HFFc6 (cell line): Measurements from ENCODE around the gene PPP1R11. TPM values are rescaled to one million over a fixed set of nuclear protein-coding genes. Genes with fewer than 3 reads are reported as not detected.
A peak's percentile ranks its signal among the peaks of the same experiment; 100 is the strongest.

Experiments used
- DNase-seq: peaks from one replicate; pipeline ENCODE4 v3.0.0-alpha.2; 2018
- H3K27ac Mint-ChIP-seq: 2 replicates; pipeline ENCODE4 v1.8.0; 2020; ENCODE audit warnings: mild to moderate bottlenecking, mixed read lengths
- H3K27me3 Mint-ChIP-seq: 2 replicates; pipeline ENCODE4 v1.8.0; 2021; ENCODE audit warnings: mild to moderate bottlenecking, moderate library complexity, mixed read lengths; ENCODE audit not compliant: insufficient read depth
- H3K36me3 Mint-ChIP-seq: 2 replicates; pipeline ENCODE4 v1.8.0; 2021; ENCODE audit warnings: low read depth, mixed read lengths
- H3K4me1 Mint-ChIP-seq: 2 replicates; pipeline ENCODE4 v1.8.0; 2020; ENCODE audit warnings: low read depth, mixed read lengths
- H3K4me3 Mint-ChIP-seq: 2 replicates; pipeline ENCODE4 v1.8.0; 2020; ENCODE audit warnings: mild to moderate bottlenecking, moderate library complexity, mixed read lengths
- H3K9me3 Mint-ChIP-seq: 2 replicates; pipeline ENCODE4 v1.8.0; 2020; ENCODE audit warnings: mild to moderate bottlenecking, mixed read lengths
- CTCF ChIP-seq: fragments of 200-600 bp; sonication (generic); IDR thresholded peaks from 2 replicates; pipeline ENCODE4 v1.5.0; 2021; ENCODE audit warnings: antibody characterized with exemption, mild to moderate bottlenecking
- total RNA-seq, 6 experiments: library from RNA; stranded (reverse); fragmentation: NEBNext Ultra II Directional; extraction: Animal tissue kit (Norgen Biotek cat#: 25700); gene quantifications; 2 replicates in 1 of 6; 3 replicates in 5 of 6; pipeline ENCODE4 v1.2.3, GENCODE V29; 2021

PPP1R11 gene
- total RNA-seq, 6 experiments from 2014 or later, result 47.1 to 61.7 (median 53.2) TPM

GRCh38 chr6:30071858-30072257 lies 4.9 kb downstream of the PPP1R11 start:
- no peak for TF ChIP-seq CTCF
- no peaks in the 10 kb centered on the region for H3K9me3 Mint-ChIP-seq
- H3K27ac Mint-ChIP-seq, result no peak overlapping the region
- no peak overlapping the region for H3K4me3 Mint-ChIP-seq
- peaks cover 45% of the 10 kb centered on the region for H3K27me3 Mint-ChIP-seq
- no peak for DNase-seq
- peaks cover 30% of the 10 kb centered on the region for H3K36me3 Mint-ChIP-seq
- H3K4me1 Mint-ChIP-seq, result peaks cover 20% of the 10 kb centered on the region

DNA sequence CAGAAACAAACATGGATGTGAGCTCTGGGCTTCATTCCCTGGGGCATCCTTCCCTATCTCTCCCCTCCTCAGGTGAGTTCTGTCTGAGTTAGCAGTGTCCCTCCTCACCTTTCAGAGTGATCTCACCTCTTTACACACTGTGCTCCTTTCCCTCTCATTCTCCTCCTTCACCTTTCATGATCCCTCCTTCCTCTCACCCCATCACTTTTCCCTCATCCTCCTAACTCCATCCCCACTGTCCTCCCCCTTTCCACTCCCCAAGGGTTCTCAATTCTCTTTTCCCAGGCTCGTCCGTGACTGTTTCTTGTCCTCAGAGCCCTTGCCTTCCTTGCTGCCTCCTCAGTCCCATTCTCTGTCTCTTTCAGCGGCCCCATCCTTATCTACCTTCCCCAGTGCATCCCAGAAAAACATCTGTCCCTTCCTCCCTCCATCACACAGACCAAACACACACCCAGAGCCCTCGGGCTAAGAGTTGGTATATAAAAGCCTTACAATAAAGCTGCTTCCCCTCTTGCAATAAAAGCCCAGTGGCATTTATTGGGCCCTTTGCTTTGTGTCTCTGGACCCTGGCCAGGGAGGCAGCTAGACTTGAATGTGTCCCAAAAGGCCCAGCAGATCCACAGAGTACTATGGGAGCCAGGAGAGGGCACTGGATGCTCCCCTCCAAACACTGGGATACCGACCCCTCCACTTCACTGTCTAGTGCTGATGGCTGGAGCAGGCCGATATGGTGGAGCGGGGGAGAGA lies 6.7 kb downstream of the PPP1R11 start:
- peaks cover 56% of the 10 kb centered on the region for H3K27me3 Mint-ChIP-seq

GRCh38 chr6:30074331-30075093 lies 7.5 kb downstream of the PPP1R11 start:
- no peak overlapping the region for H3K27ac Mint-ChIP-seq
- peak overlapping the region; percentile 41; the same call in 1 of the 2 replicates for H3K4me3 Mint-ChIP-seq
- no peaks in the 10 kb centered on the region for H3K9me3 Mint-ChIP-seq
- peaks cover 62% of the 10 kb centered on the region for H3K27me3 Mint-ChIP-seq
- no peak for DNase-seq
- H3K36me3 Mint-ChIP-seq, result peaks cover 23% of the 10 kb centered on the region
- TF ChIP-seq CTCF, result no peak
- peaks cover 5% of the 10 kb centered on the region; the same call in 1 of the 2 replicates for H3K4me1 Mint-ChIP-seq

More for the DNA sequence above, 6.7 kb downstream of the PPP1R11 start:
- Mint-ChIP-seq H3K4me3 (peak overlapping the region; percentile 16; the same call in 1 of the 2 replicates), H3K36me3 (peaks cover 24% of the 10 kb centered on the region), H3K9me3 (no peaks in the 10 kb centered on the region), H3K27ac (no peak overlapping the region), H3K4me1 (peaks cover 5% of the 10 kb centered on the region; the same call in 1 of the 2 replicates)
- TF ChIP-seq CTCF, result no peak
- DNase-seq, result no peak

GRCh38 chr6:30075094-30075789 lies 8.2 kb downstream of the PPP1R11 start, which contains the start of gene RNF39:
Gene RNF39 (minus strand): TSS chr6:30075769. CDS start chr6:30075585, 184 bp downstream.
- Mint-ChIP-seq H3K27me3 (peaks cover 67% of the 10 kb centered on the region), H3K4me3 (peak within 1 kb of the TSS; percentile 41; the same call in 1 of the 2 replicates), H3K4me1 (peaks cover 10% of the 10 kb centered on the region), H3K27ac (no peak within 1 kb of the TSS), H3K36me3 (peaks cover 16% of the 10 kb centered on the region), H3K9me3 (no peaks in the 10 kb centered on the region)
- no peak for DNase-seq
- no peak for TF ChIP-seq CTCF
